K562 (cell line): ENCODE data around the gene LRP10. TPM values are rescaled to one million over a fixed set of nuclear protein-coding genes. Genes with fewer than 3 reads are reported as not detected.

Source experiments
- CAMTA2 ChIP-seq: fragments of 250-450 bp; sonication (Bioruptor Pico); conservative IDR thresholded peaks from 2 replicates; pipeline ENCODE4 v1.5.1; 2022
- CBFB ChIP-seq: sonication (generic); formaldehyde crosslinking; IDR thresholded peaks from 2 replicates; pipeline ENCODE4 v1.4.0; 2020; ENCODE audit warnings: mild to moderate bottlenecking, missing genetic modification reagents
- ELF1 ChIP-seq: fragments of 200-800 bp; sonication (Bioruptor generic); IDR thresholded peaks from 2 replicates; pipeline ENCODE4 v1.6.1; 2016; ENCODE audit warnings: missing genetic modification characterization, missing compliant biosample characterization
- FOXM1 ChIP-seq, 2 experiments: fragments of 450-650 bp in 1 of 2; sonication (generic) in 1 of 2; formaldehyde crosslinking in 1 of 2; IDR thresholded peaks; 2 replicates each; pipeline versions ENCODE4 v1.6.1 to v1.9.0; 2017 to 2022; ENCODE audit warnings: low read depth in 2 of 2, mild to moderate bottlenecking in 2 of 2, missing genetic modification reagents in 1 of 2, moderate library complexity in 1 of 2
- HDAC6 ChIP-seq: IDR thresholded peaks from 2 replicates; pipeline ENCODE4 v1.6.1; 2012; ENCODE audit warnings: low read depth, mild to moderate bottlenecking, control low read depth, inconsistent platforms, low read length, moderate library complexity
- HEY1 ChIP-seq: fragments of 250-450 bp; sonication (Bioruptor Pico); IDR thresholded peaks from 2 replicates; pipeline ENCODE4 v1.5.0; 2020; ENCODE audit warnings: mild to moderate bottlenecking, moderate library complexity, borderline replicate concordance
- HMG20A ChIP-seq: fragments of 450-650 bp; formaldehyde crosslinking; conservative IDR thresholded peaks from 2 replicates; pipeline ENCODE4 v1.4.0; 2020; ENCODE audit warnings: mild to moderate bottlenecking, mixed read lengths
- MTF1 ChIP-seq: fragments of 250-450 bp; sonication (Bioruptor Pico); IDR thresholded peaks from 2 replicates; pipeline ENCODE4 v1.9.0; 2021; ENCODE audit warnings: moderate library complexity, mild to moderate bottlenecking, inconsistent platforms, borderline replicate concordance
- RBFOX2 ChIP-seq: fragments of 200-400 bp; formaldehyde crosslinking; IDR thresholded peaks from 2 replicates; pipeline ENCODE4 v1.6.1; 2017; ENCODE audit warnings: low read depth, mild to moderate bottlenecking, low read length, moderate library complexity
- ZEB2 ChIP-seq: fragments of 450-650 bp; IDR thresholded peaks from 2 replicates; pipeline ENCODE4 v1.6.1; 2016
- ZNF695 ChIP-seq: fragments of 450-650 bp; formaldehyde crosslinking; IDR thresholded peaks from 2 replicates; pipeline ENCODE4 v1.4.0; 2020; ENCODE audit warnings: mild to moderate bottlenecking, moderate library complexity
- polyA plus RNA-seq, 8 experiments: library from polyadenylated mRNA; depleted of rRNA in 4 of 8; stranded (reverse) in 5 of 8; unstranded in 3 of 8; fragments of >200 nt; fragmentation: Nextera tagmentation in 2 of 8; fragmentation: Illumina TruSeq in 1 of 8; extraction: Ambion mirVana in 2 of 8; extraction: Trizol in 1 of 8; gene quantifications; 2 replicates each; pipeline versions ENCODE4 v1.2.1 to v1.2.3, GENCODE V29; 2011 to 2014; ENCODE audit warnings: inconsistent platforms in 1 of 8, missing spikeins in 1 of 8
- total RNA-seq, 7 experiments: library from RNA; depleted of rRNA in 6 of 7; stranded (reverse); fragments of >200 nt in 6 of 7; fragmentation: Illumina TruSeq in 2 of 7; extraction: Trizol in 2 of 7; gene quantifications; 2 replicates each; pipeline versions ENCODE4 v1.2.1 to v1.2.3, GENCODE V29; 2011 to 2021; ENCODE audit warnings: low replicate concordance in 1 of 7
- TF ChIP-seq, protein P1 (sequence below): fragments of 200-800 bp; sonication (Bioruptor generic); IDR thresholded peaks from 2 replicates; pipeline ENCODE4 v1.6.1; 2017; ENCODE audit warnings: missing genetic modification characterization, missing compliant biosample characterization
- TF ChIP-seq, protein P2 (sequence below): sonication (generic); formaldehyde crosslinking; IDR thresholded peaks from 2 replicates; pipeline ENCODE4 v1.8.1; 2022; ENCODE audit warnings: missing genetic modification reagents
- TF ChIP-seq, protein P3 (sequence below): fragments of 250-450 bp; sonication (Bioruptor Pico); IDR thresholded peaks from 2 replicates; pipeline ENCODE4 v1.5.0; 2021; ENCODE audit warnings: mild to moderate bottlenecking, borderline replicate concordance
- TF ChIP-seq, protein P4 (sequence below): fragments of 450-650 bp; conservative IDR thresholded peaks from 2 replicates; pipeline ENCODE4 v1.6.1; 2016; ENCODE audit warnings: missing genetic modification characterization, low read depth, mild to moderate bottlenecking, missing compliant biosample characterization, moderate library complexity
- TF ChIP-seq, protein P5 (sequence below), 2 experiments: fragments of 450-650 bp in 1 of 2; IDR thresholded peaks; 2 replicates each; pipeline ENCODE4 v1.6.1; 2011 to 2017; ENCODE audit warnings: low read depth in 2 of 2, antibody characterized with exemption in 1 of 2, borderline replicate concordance in 1 of 2, low read length in 1 of 2, mild to moderate bottlenecking in 1 of 2, mixed read lengths in 1 of 2; ENCODE audit not compliant: control insufficient read depth in 1 of 2

LRP10 gene
- total and polyA plus RNA-seq, 9 of the 15 experiments (the other 6 are each of a cell fraction or from before 2014, with no cell fraction given) = 1.3 to 45.5 (median 10.9) TPM

DNA sequence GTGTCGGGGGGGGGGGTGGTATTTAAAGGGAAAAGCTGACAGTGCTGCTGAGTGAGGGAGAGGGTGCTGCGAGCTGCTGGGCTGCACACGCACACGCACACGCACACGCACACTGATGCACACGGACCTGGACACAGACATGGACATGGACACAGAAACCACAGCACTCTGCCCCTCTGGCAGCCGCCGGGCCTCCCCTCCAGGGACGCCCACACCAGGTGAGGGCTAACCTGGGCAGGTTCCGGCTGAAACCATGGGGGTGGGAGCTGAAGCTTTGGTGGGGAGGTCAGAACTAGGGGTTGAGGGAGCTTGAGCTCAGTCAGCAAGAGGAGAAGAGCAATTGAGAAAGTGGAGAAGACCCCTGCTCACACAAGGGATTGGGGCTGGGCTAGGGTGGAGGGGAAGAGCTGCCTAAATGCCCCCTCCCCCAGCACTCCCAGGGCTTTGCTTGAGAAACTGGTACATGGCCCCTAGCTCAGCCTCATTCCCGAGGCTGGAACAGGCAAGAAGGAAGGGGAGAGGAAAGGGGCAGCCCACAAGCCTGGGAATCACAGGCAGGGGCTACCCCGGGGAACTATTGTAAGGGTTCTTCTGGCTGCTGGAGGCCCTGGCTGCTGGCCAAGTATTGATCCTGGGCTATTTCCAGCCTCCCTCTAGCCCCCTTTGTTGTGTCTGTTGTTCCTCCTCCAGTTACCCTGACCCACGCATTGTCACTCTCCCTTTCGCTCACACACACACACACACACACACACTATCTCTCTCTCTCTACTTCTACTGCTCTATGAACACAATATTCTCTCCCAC, 11.8 kb downstream of the LRP10 start, which contains the start of gene REM2 (continued):
- TF ChIP-seq RBFOX2 (no peak), HDAC6 (no peak), HEY1 (CRISPR knock-in tag) (no peak), ZNF695 (CRISPR knock-in tag) (no peak), FOXM1 (IDR thresholded peaks at IDR 0.05; ENCODE audit: low read depth) (no peak), FOXM1 (CRISPR knock-in tag; IDR thresholded peaks at IDR 0.05; ENCODE audit: low read depth) (no peak), HMG20A (CRISPR knock-in tag) (no peak), ZEB2 (no peak), CAMTA2 (CRISPR knock-in tag) (no peak), ELF1 (no peak), MTF1 (no peak), CBFB (CRISPR knock-in tag) (no peak)
- TF ChIP-seq, protein P1, sequence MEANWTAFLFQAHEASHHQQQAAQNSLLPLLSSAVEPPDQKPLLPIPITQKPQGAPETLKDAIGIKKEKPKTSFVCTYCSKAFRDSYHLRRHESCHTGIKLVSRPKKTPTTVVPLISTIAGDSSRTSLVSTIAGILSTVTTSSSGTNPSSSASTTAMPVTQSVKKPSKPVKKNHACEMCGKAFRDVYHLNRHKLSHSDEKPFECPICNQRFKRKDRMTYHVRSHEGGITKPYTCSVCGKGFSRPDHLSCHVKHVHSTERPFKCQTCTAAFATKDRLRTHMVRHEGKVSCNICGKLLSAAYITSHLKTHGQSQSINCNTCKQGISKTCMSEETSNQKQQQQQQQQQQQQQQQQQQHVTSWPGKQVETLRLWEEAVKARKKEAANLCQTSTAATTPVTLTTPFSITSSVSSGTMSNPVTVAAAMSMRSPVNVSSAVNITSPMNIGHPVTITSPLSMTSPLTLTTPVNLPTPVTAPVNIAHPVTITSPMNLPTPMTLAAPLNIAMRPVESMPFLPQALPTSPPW (CRISPR knock-in tag) = peak; percentile 14; the same call in 1 of the 2 replicates
- TF ChIP-seq, protein P2, sequence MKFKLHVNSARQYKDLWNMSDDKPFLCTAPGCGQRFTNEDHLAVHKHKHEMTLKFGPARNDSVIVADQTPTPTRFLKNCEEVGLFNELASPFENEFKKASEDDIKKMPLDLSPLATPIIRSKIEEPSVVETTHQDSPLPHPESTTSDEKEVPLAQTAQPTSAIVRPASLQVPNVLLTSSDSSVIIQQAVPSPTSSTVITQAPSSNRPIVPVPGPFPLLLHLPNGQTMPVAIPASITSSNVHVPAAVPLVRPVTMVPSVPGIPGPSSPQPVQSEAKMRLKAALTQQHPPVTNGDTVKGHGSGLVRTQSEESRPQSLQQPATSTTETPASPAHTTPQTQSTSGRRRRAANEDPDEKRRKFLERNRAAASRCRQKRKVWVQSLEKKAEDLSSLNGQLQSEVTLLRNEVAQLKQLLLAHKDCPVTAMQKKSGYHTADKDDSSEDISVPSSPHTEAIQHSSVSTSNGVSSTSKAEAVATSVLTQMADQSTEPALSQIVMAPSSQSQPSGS (CRISPR knock-in tag) = no peak
- TF ChIP-seq, protein P3, sequence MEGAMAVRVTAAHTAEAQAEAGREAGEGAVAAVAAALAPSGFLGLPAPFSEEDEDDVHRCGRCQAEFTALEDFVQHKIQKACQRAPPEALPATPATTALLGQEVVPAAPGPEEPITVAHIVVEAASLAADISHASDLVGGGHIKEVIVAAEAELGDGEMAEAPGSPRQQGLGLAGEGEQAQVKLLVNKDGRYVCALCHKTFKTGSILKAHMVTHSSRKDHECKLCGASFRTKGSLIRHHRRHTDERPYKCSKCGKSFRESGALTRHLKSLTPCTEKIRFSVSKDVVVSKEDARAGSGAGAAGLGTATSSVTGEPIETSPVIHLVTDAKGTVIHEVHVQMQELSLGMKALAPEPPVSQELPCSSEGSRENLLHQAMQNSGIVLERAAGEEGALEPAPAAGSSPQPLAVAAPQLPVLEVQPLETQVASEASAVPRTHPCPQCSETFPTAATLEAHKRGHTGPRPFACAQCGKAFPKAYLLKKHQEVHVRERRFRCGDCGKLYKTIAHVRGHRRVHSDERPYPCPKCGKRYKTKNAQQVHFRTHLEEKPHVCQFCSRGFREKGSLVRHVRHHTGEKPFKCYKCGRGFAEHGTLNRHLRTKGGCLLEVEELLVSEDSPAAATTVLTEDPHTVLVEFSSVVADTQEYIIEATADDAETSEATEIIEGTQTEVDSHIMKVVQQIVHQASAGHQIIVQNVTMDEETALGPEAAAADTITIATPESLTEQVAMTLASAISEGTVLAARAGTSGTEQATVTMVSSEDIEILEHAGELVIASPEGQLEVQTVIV = no peak
- TF ChIP-seq, protein P4, sequence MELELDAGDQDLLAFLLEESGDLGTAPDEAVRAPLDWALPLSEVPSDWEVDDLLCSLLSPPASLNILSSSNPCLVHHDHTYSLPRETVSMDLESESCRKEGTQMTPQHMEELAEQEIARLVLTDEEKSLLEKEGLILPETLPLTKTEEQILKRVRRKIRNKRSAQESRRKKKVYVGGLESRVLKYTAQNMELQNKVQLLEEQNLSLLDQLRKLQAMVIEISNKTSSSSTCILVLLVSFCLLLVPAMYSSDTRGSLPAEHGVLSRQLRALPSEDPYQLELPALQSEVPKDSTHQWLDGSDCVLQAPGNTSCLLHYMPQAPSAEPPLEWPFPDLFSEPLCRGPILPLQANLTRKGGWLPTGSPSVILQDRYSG (tag) = no peak
- TF ChIP-seq, protein P5, sequence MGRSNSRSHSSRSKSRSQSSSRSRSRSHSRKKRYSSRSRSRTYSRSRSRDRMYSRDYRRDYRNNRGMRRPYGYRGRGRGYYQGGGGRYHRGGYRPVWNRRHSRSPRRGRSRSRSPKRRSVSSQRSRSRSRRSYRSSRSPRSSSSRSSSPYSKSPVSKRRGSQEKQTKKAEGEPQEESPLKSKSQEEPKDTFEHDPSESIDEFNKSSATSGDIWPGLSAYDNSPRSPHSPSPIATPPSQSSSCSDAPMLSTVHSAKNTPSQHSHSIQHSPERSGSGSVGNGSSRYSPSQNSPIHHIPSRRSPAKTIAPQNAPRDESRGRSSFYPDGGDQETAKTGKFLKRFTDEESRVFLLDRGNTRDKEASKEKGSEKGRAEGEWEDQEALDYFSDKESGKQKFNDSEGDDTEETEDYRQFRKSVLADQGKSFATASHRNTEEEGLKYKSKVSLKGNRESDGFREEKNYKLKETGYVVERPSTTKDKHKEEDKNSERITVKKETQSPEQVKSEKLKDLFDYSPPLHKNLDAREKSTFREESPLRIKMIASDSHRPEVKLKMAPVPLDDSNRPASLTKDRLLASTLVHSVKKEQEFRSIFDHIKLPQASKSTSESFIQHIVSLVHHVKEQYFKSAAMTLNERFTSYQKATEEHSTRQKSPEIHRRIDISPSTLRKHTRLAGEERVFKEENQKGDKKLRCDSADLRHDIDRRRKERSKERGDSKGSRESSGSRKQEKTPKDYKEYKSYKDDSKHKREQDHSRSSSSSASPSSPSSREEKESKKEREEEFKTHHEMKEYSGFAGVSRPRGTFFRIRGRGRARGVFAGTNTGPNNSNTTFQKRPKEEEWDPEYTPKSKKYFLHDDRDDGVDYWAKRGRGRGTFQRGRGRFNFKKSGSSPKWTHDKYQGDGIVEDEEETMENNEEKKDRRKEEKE (IDR thresholded peaks at IDR 0.05; ENCODE audit: borderline replicate concordance in 1 of 2, control insufficient read depth in 1 of 2, low read depth in 2 of 2, low read length in 1 of 2) = no peak
